Naive thymus-derived CD4-positive, alpha-beta T cell (primary cell): ENCODE data around the gene DOCK4. TPM values are rescaled to one million over a fixed set of nuclear protein-coding genes. Genes with fewer than 3 reads are reported as not detected.

Experiments used
- ATAC-seq: fragments of 150-1000 bp; cut with Tn5 transposase; 2 replicates; pipeline ENCODE4 v1.10.0; 2021; ENCODE audit warnings: mild to moderate bottlenecking, moderate library complexity
- CTCF ChIA-PET: fragments of 350-600 bp; sonication (Branson Sonifier 250); formaldehyde crosslinking; loops from one replicate; lab custom pipeline; 2021; ENCODE audit warnings: antibody characterized with exemption; lab: Charles Lee
- POLR2A ChIA-PET: fragments of 350-600 bp; sonication (Branson Sonifier 250); formaldehyde crosslinking; loops from one replicate; lab custom pipeline; 2021; ENCODE audit warnings: antibody characterized with exemption, inconsistent platforms; lab: Charles Lee
- DNase-seq, 9 donors: peaks; one replicate each; pipeline versions ENCODE4 v3.0.0 to v3.0.0-alpha.2; 2020 to 2022; ENCODE audit warnings: mixed read lengths in 1 of 9
- H3K27ac ChIP-seq: one replicate; pipeline ENCODE4 v1.7.0; 2013; ENCODE audit warnings: mild to moderate bottlenecking, low read depth, low read length, moderate library complexity
- H3K27me3 ChIP-seq, 2 donors: one replicate each; pipeline ENCODE4 v1.7.0; 2013; ENCODE audit warnings: low read length in 2 of 2, mild to moderate bottlenecking in 2 of 2, moderate library complexity in 2 of 2; ENCODE audit not compliant: control insufficient read depth in 2 of 2, insufficient read depth in 2 of 2
- H3K36me3 ChIP-seq, 3 experiments: 1 replicate in 2 of 3; 2 replicates in 1 of 3; pipeline ENCODE4 v1.7.0; 2013; ENCODE audit warnings: low read length in 3 of 3, mild to moderate bottlenecking in 3 of 3, moderate library complexity in 1 of 3; ENCODE audit not compliant: insufficient read depth in 3 of 3, control insufficient read depth in 2 of 3
- H3K4me1 ChIP-seq, 2 donors: one replicate each; pipeline ENCODE4 v1.7.0; 2013; ENCODE audit warnings: low read length in 2 of 2, mild to moderate bottlenecking in 2 of 2, moderate library complexity in 1 of 2; ENCODE audit not compliant: control insufficient read depth in 2 of 2, insufficient read depth in 2 of 2
- H3K4me3 ChIP-seq: 2 replicates; pipeline ENCODE4 v1.7.0; 2013; ENCODE audit warnings: mild to moderate bottlenecking, low read length
- H3K9me3 ChIP-seq, 3 experiments: 1 replicate in 2 of 3; 2 replicates in 1 of 3; pipeline ENCODE4 v1.7.0; 2013; ENCODE audit warnings: low read length in 3 of 3; ENCODE audit not compliant: control insufficient read depth in 2 of 3
- H3K27ac Mint-ChIP-seq, 9 donors: one replicate each; pipeline ENCODE4 v1.8.0; 2020 to 2022; ENCODE audit warnings: mixed read lengths in 9 of 9, mild to moderate bottlenecking in 8 of 9, moderate library complexity in 5 of 9, inconsistent platforms in 2 of 9
- H3K27me3 Mint-ChIP-seq, 5 donors: one replicate each; pipeline ENCODE4 v1.8.0; 2021 to 2022; ENCODE audit warnings: mixed read lengths in 5 of 5, mild to moderate bottlenecking in 1 of 5
- H3K36me3 Mint-ChIP-seq, 5 donors: one replicate each; pipeline ENCODE4 v1.8.0; 2020 to 2022; ENCODE audit warnings: mixed read lengths in 5 of 5, mild to moderate bottlenecking in 3 of 5, inconsistent platforms in 1 of 5
- H3K4me1 Mint-ChIP-seq, 7 donors: one replicate each; pipeline ENCODE4 v1.8.0; 2020 to 2022; ENCODE audit warnings: mixed read lengths in 7 of 7, mild to moderate bottlenecking in 3 of 7, inconsistent platforms in 1 of 7
- H3K4me3 Mint-ChIP-seq, 10 donors: one replicate each; pipeline ENCODE4 v1.8.0; 2020 to 2022; ENCODE audit warnings: mild to moderate bottlenecking in 10 of 10, mixed read lengths in 10 of 10, moderate library complexity in 6 of 10, inconsistent platforms in 2 of 10
- H3K9me3 Mint-ChIP-seq, 11 donors: one replicate each; pipeline ENCODE4 v1.8.0; 2020 to 2022; ENCODE audit warnings: mixed read lengths in 11 of 11, mild to moderate bottlenecking in 4 of 11, inconsistent platforms in 1 of 11, moderate library complexity in 1 of 11
- intact Hi-C, 2 donors: fragments of 100-400 bp; cut with micrococcal nuclease; formaldehyde crosslinking; loops; one replicate each; pipeline ENCODE4 v1.15.1; 2023
- polyA plus RNA-seq, 2 donors: library from polyadenylated mRNA; unstranded; fragments of 300-500 nt; fragmentation: Illumina TruSeq; gene quantifications; one replicate each; pipeline ENCODE4 v1.2.3, GENCODE V29; 2021
- total RNA-seq, 6 experiments: library from RNA in 5 of 6; stranded (reverse) in 5 of 6; gene quantifications; 1 replicate in 5 of 6; 2 replicates in 1 of 6; pipeline ENCODE4 v1.2.3 and lab custom pipeline; 2021 to 2026

Gene DOCK4
- total and polyA plus RNA-seq, 7 experiments from 2014 or later: 0.16 to 3.1 (median 2.2) TPM; not detected in 1

DNA sequence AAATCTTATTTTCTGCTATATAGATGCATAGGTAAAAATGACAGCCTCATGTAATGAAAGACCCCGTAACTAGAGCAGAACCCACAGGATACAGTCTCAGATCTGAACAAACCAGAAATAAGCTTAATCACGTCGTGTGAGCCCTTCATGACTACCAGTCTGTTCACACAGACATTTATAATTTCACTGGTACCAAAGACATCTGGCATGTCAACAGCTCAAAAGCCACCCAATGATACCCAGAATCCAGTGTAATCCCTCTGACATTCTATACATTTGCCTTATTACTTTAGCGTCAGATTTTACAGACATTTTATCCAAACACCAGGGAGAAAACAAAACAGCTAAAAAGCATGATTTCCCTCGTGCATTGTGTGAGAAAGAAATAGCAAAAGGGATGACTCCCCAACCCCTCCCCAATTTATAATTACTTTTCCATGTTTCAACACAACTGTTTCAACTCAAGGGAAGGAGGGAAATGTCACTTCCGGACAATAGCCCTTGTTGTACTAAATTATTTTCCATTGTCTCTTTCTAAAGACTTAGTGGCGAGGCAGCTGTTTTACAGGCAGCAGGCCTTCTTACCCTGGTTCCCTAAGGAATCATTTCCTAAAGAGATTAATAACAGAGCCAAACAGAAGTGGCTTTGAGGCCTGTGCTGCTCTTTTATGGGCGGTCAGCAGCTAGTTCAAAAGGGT, 33.2 kb downstream of the DOCK4 start:
- Histone ChIP-seq H3K36me3 (no peaks in the 10 kb centered on the region), H3K4me1 (no peaks in the 10 kb centered on the region), H3K4me3 (no peak overlapping the region), H3K27ac (no peak overlapping the region), H3K27me3 (peaks cover 0 to 6% of the 10 kb centered on the region in 2 donors), H3K9me3 (no peaks in the 10 kb centered on the region)
- H3K27me3 Mint-ChIP-seq: peaks cover 30 to 46% (median 33%) of the 10 kb centered on the region in 5 donors
- no peak overlapping the region for H3K4me3 Mint-ChIP-seq
- H3K9me3 Mint-ChIP-seq: no peaks in the 10 kb centered on the region
- ATAC-seq (no peak), DNase-seq (no peak)
- H3K4me1 Mint-ChIP-seq: no peaks in the 10 kb centered on the region
- no peak overlapping the region for H3K27ac Mint-ChIP-seq
- CTCF ChIA-PET: no interaction called here
- POLR2A ChIA-PET: no interaction called here
- no peaks in the 10 kb centered on the region for H3K36me3 Mint-ChIP-seq
- intact Hi-C loops: no loop called here

DNA sequence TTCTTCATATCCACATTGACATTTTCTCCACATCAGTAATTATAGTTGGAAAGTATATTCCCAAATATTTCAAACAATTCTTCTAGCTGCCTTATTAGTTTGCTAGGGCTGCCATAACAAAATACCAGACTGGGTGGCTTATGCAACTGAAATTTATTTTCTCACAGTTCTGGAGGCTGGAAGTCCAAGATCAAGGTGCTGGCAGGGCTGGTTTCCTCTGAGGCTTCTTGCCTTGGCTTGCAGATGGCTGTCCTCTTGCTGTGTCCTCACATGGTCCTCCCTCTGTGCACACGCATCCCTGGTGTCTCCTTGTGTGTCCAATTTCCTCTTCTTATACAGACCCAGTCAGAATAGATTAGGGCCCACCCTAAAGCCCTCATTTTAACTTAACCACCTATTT, 34.5 kb downstream of the DOCK4 start:
- no peak overlapping the region for H3K27ac ChIP-seq
- no peaks in the 10 kb centered on the region for H3K9me3 ChIP-seq
- no peak overlapping the region for H3K4me3 ChIP-seq
- DNase-seq (no peak), ATAC-seq (no peak)
- ChIA-PET POLR2A (no interaction called here), CTCF (no interaction called here)
- H3K27ac Mint-ChIP-seq: no peak overlapping the region
- no peaks in the 10 kb centered on the region for H3K36me3 ChIP-seq
- H3K4me1 ChIP-seq: no peaks in the 10 kb centered on the region
- H3K36me3 Mint-ChIP-seq: no peaks in the 10 kb centered on the region
- H3K9me3 Mint-ChIP-seq: no peaks in the 10 kb centered on the region
- H3K27me3 ChIP-seq: peaks cover 0 to 6% of the 10 kb centered on the region in 2 donors
- no peak overlapping the region for H3K4me3 Mint-ChIP-seq
- H3K27me3 Mint-ChIP-seq: peaks cover 20 to 38% (median 25%) of the 10 kb centered on the region in 5 donors
- H3K4me1 Mint-ChIP-seq: no peaks in the 10 kb centered on the region
- intact Hi-C loops: no loop called here

GRCh38 chr7:112168915-112169314, 37.3 kb downstream of the DOCK4 start:
- H3K4me3 Mint-ChIP-seq: no peak overlapping the region
- ChIA-PET POLR2A (no interaction called here), CTCF (no interaction called here)
- Histone ChIP-seq H3K4me1 (no peaks in the 10 kb centered on the region), H3K4me3 (no peak overlapping the region), H3K27me3 (peaks cover 0 to 6% of the 10 kb centered on the region in 2 donors), H3K36me3 (no peaks in the 10 kb centered on the region), H3K27ac (no peak overlapping the region), H3K9me3 (no peaks in the 10 kb centered on the region)
- intact Hi-C loops: no loop called here
- no peaks in the 10 kb centered on the region for H3K36me3 Mint-ChIP-seq
- no peaks in the 10 kb centered on the region for H3K9me3 Mint-ChIP-seq
- no peaks in the 10 kb centered on the region for H3K4me1 Mint-ChIP-seq
- H3K27ac Mint-ChIP-seq: no peak overlapping the region
- ATAC-seq: no peak
- no peak for DNase-seq
- H3K27me3 Mint-ChIP-seq: peaks cover 13 to 21% (median 14%) of the 10 kb centered on the region in 5 donors

DNA sequence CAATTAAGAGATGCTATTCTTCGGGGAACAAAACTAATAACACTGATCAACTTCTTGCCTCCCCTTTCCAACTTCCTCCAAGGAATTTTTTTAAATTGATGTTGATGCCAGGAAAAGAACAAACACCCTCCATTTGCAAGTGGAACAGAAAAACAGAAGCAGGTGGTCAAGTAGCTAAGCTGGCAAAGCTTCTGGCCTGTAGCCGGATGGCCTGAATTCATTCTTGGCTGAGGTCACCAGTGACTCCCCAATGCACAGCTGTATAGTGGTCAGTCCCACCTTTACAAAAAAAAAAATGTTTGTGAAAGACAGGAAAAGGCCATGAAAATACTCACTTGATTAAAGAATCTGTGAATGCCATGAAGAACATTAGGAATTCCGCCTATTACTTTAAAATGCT, 39.1 kb downstream of the DOCK4 start:
- Histone ChIP-seq H3K9me3 (no peaks in the 10 kb centered on the region), H3K36me3 (no peaks in the 10 kb centered on the region), H3K27me3 (peaks cover 0 to 6% of the 10 kb centered on the region in 2 donors), H3K4me1 (no peaks in the 10 kb centered on the region), H3K4me3 (no peak overlapping the region), H3K27ac (no peak overlapping the region)
- ChIA-PET POLR2A (no interaction called here), CTCF (no interaction called here)
- no peaks in the 10 kb centered on the region for H3K36me3 Mint-ChIP-seq
- H3K9me3 Mint-ChIP-seq: no peaks in the 10 kb centered on the region
- H3K4me3 Mint-ChIP-seq: no peak overlapping the region
- DNase-seq (no peak), ATAC-seq (no peak)
- no peaks in the 10 kb centered on the region for H3K4me1 Mint-ChIP-seq
- H3K27ac Mint-ChIP-seq: no peak overlapping the region
- intact Hi-C loops: no loop called here
- peaks cover 4 to 19% (median 13%) of the 10 kb centered on the region in 5 donors for H3K27me3 Mint-ChIP-seq

DNA sequence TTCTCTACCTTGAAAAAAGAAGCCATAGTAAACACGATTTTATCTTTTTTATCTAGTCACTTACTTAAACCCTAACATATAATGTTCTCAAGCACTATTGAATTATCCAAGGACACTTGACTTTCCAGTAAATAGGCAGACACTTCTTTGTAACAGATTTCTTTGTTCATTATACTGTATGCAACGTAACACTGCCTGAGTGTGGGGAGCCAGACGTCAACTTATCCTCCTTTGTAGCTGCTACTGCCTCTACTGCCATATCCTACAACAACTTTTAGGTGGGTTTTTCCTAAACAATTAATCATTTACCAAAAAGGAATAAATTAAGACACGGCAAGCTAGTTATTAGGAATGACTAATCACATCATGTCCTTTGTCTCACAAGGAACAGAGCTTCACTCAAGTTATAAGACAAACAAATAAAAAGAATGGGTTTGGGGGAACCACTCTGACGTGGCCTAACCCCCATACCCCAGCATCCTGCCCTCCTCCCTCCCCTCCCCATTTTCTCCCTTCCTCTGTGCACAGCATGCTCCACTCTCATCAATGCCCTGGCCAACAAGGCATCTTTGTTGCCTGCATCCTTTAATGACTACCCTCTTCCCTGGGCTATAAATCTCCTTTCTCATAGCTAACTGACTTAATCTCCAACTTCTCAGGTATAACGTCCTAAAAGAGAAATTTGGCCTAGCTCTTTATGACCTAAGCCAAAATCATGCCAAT, 43.3 kb downstream of the DOCK4 start:
- Histone ChIP-seq H3K36me3 (no peaks in the 10 kb centered on the region), H3K9me3 (no peaks in the 10 kb centered on the region), H3K27ac (no peak overlapping the region), H3K4me1 (no peaks in the 10 kb centered on the region), H3K27me3 (no peaks in the 10 kb centered on the region), H3K4me3 (no peak overlapping the region)
- no peak for ATAC-seq
- Mint-ChIP-seq H3K27me3 (peaks cover 6 to 21% (median 8%) of the 10 kb centered on the region in 5 donors), H3K36me3 (no peaks in the 10 kb centered on the region), H3K4me3 (no peak overlapping the region), H3K27ac (peak overlapping the region in 1 of 9 donors; percentile 22), H3K4me1 (peaks cover 0 to 4% (median 0%) of the 10 kb centered on the region in 7 donors), H3K9me3 (no peaks in the 10 kb centered on the region)
- ChIA-PET CTCF (no interaction called here), POLR2A (no interaction called here)
- DNase-seq: no peak
- intact Hi-C loops: no loop called here

GRCh38 chr7:112162142-112162766, 43.9 kb downstream of the DOCK4 start:
- Mint-ChIP-seq H3K27me3 (peaks cover 6 to 24% (median 9%) of the 10 kb centered on the region in 5 donors), H3K27ac (no peak overlapping the region), H3K4me3 (no peak overlapping the region), H3K9me3 (no peaks in the 10 kb centered on the region), H3K36me3 (no peaks in the 10 kb centered on the region), H3K4me1 (peaks cover 0 to 4% (median 0%) of the 10 kb centered on the region in 7 donors)
- ChIA-PET POLR2A (no interaction called here), CTCF (interaction anchor here (0.7 kb wide), 1 partner anchor 9 kb away, joined by 3 read pairs; no protein-coding TSS in a partner anchor)
- H3K36me3 ChIP-seq: no peaks in the 10 kb centered on the region
- no peaks in the 10 kb centered on the region for H3K27me3 ChIP-seq
- intact Hi-C loops: no loop called here
- ATAC-seq (no peak), DNase-seq (no peak)
- no peak overlapping the region for H3K27ac ChIP-seq
- no peaks in the 10 kb centered on the region for H3K4me1 ChIP-seq
- H3K9me3 ChIP-seq: no peaks in the 10 kb centered on the region
- H3K4me3 ChIP-seq: no peak overlapping the region
